ENCODE measurements around the gene UBE2F. TPM values are rescaled to one million over a fixed set of nuclear protein-coding genes. Genes with fewer than 3 reads are reported as not detected.

UBE2F gene, protein sequence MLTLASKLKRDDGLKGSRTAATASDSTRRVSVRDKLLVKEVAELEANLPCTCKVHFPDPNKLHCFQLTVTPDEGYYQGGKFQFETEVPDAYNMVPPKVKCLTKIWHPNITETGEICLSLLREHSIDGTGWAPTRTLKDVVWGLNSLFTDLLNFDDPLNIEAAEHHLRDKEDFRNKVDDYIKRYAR
- polyA plus RNA-seq, result 44.7 TPM
- long read RNA-seq, donor 1, transcript UBE2F-201 (10 exons, 2,009 nt), result major isoform, 6 of 11 reads
- long read RNA-seq, donor 1, partial matches to known transcripts, result 0 of 11 reads
- long read RNA-seq, donor 1, other reads (novel, unspliced or antisense), result 0 of 11 reads
- long read RNA-seq, donor 2, transcript UBE2F-201 (10 exons, 2,009 nt), result major isoform, 19 of 35 reads
- long read RNA-seq, donor 2, partial matches to known transcripts, result 7 of 35 reads
- long read RNA-seq, donor 2, other reads (novel, unspliced or antisense), result 0 of 35 reads
- long read RNA-seq, donor 3, result 0 reads
- long read RNA-seq, donor 4, partial matches to known transcripts, result 0 of 3 reads
- long read RNA-seq, donor 4, other reads (novel, unspliced or antisense), result 0 of 3 reads
- long read RNA-seq, donor 5, transcript UBE2F-201 (10 exons, 2,009 nt), result major isoform, 9 of 9 reads
- long read RNA-seq, donor 5, partial matches to known transcripts, result 0 of 9 reads
- long read RNA-seq, donor 5, other reads (novel, unspliced or antisense), result 0 of 9 reads
- long read RNA-seq, donor 6, transcript UBE2F-201 (10 exons, 2,009 nt), result major isoform, 20 of 31 reads
- long read RNA-seq, donor 6, partial matches to known transcripts, result 6 of 31 reads
- long read RNA-seq, donor 6, other reads (novel, unspliced or antisense), result 0 of 31 reads
- long read RNA-seq, donor 7, transcript UBE2F-201 (10 exons, 2,009 nt), result major isoform, 12 of 14 reads
- long read RNA-seq, donor 7, partial matches to known transcripts, result 0 of 14 reads
- long read RNA-seq, donor 7, other reads (novel, unspliced or antisense), result 0 of 14 reads
- long read RNA-seq, donor 8, transcript UBE2F-201 (10 exons, 2,009 nt), result major isoform, 15 of 25 reads
- long read RNA-seq, donor 8, partial matches to known transcripts, result 5 of 25 reads
- long read RNA-seq, donor 8, other reads (novel, unspliced or antisense), result 0 of 25 reads
- long read RNA-seq, donor 9, transcript UBE2F-201 (10 exons, 2,009 nt), result major isoform, 16 of 24 reads
- long read RNA-seq, donor 9, partial matches to known transcripts, result 7 of 24 reads
- long read RNA-seq, donor 9, other reads (novel, unspliced or antisense), result 0 of 24 reads
- long read RNA-seq, donor 10, transcript UBE2F-201 (10 exons, 2,009 nt), result major isoform, 18 of 20 reads
- long read RNA-seq, donor 10, partial matches to known transcripts, result 0 of 20 reads
- long read RNA-seq, donor 10, other reads (novel, unspliced or antisense), result 0 of 20 reads
- long read RNA-seq, donor 11, transcript UBE2F-201 (10 exons, 2,009 nt), result major isoform, 5 of 7 reads
- long read RNA-seq, donor 11, partial matches to known transcripts, result 0 of 7 reads
- long read RNA-seq, donor 11, other reads (novel, unspliced or antisense), result 0 of 7 reads

DNA sequence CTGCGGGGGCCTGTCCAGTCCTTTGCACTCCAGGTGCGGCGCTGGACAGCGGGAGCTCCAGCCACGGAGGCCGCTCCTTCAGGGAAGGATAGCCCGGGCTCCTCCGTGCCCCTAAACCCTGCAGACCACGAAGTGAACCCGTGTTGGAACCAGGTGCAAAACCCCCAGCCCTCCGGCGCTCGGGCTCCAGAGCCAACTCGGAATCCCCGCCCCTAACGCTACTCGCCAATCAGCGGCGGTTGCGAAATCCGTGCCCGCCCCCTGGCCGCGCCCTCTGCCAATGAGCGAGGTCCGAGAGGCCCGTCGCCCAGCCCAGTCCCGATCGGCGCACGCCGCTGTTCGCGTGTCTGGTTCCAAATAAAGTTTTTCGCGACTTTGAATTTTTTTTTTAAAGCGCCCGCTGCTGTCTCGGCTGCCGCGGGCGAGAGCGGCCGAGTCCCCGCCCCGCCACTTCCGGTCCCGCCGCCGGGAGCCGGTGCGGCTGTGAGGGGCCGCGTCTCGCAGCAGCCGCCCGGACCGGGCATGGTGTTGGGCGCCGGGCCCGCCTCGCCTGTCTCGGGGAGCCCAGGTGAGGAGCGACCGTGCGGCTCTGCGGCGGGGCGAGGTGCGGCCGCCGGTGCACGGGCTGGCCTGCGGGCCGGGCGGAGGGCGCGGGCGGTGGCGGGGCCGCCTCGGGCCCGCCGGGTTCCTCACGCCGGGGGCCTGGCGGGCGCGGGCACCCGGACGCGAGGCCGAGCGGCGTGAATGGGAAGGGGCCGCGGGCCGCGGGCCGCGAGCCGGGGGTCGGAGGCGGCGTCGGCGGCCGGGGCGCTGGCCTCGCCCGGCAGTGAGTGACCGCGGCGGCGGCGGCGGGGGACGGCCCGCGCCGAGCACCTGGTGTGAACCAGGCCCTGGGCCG, at the start of gene UBE2F:
UBE2F (plus strand) TSS at position 450 of the 898 bp plus-strand sequence. CDS start 6,094 bp downstream, outside the sequence.
- DNase-seq, result peak; percentile 96 to 98
- WGBS (ENCODE audit: insufficient coverage, low lambda C conversion rate), result no CpG with 5 or more reads among the region's 123 CpGs
- Histone ChIP-seq H3K4me1 (ENCODE audit: control insufficient read depth, insufficient read depth, low read length) (peaks cover 27% of the 10 kb centered on the region), H3K4me3 (ENCODE audit: low read length) (peak within 1 kb of the TSS; percentile 73), H3K27me3 (ENCODE audit: control insufficient read depth, insufficient read depth, low read length) (no peaks in the 10 kb centered on the region), H3K9me3 (ENCODE audit: control insufficient read depth, low read depth, low read length) (peaks cover 9% of the 10 kb centered on the region), H3K27ac (ENCODE audit: low read length) (peak within 1 kb of the TSS; percentile 83), H3K36me3 (ENCODE audit: control insufficient read depth, insufficient read depth, low read length) (no peaks in the 10 kb centered on the region)

DNA sequence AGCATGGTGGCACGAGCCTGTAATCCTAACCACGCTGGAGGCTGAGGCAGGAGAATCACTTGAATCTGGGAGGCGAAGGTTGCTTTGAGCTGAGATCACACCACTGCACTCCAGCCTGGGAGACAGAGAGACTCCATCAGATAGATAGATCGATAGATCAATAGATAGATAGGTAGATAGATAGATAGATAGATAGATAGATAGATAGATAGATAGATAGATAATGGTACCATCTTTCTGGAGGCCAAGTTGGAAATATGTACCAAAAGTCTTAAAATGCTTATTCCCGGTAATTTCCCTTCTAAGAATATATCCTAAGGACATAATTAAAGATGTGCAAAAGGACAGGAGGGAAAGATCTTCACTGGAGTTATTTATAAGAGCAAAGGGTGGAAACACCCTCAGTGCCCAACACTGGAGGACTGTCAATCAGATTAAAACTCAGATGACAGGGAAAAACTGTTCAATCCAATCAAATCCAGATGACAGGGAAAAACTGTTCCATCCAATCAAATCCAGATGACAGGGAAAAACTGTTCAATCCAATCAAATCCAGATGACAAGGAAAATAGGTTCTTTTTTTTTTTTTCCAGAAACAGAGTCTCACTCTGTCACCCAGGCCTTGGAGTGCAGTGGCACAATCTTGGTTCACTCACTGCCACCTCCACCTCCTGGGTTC, 49.0 kb upstream of the UBE2F start:
- H3K27ac ChIP-seq (ENCODE audit: low read length), result no peak overlapping the region
- H3K4me3 ChIP-seq (ENCODE audit: low read length), result no peak overlapping the region
- H3K4me1 ChIP-seq (ENCODE audit: control insufficient read depth, insufficient read depth, low read length), result peaks cover 5% of the 10 kb centered on the region
- WGBS (ENCODE audit: insufficient coverage, low lambda C conversion rate), result 90% methylated on average over 2 of the region's 5 CpGs
- H3K36me3 ChIP-seq (ENCODE audit: control insufficient read depth, insufficient read depth, low read length), result no peaks in the 10 kb centered on the region
- DNase-seq, result no peak
- H3K9me3 ChIP-seq (ENCODE audit: control insufficient read depth, low read depth, low read length), result no peaks in the 10 kb centered on the region
- no peaks in the 10 kb centered on the region for H3K27me3 ChIP-seq (ENCODE audit: control insufficient read depth, insufficient read depth, low read length)

DNA sequence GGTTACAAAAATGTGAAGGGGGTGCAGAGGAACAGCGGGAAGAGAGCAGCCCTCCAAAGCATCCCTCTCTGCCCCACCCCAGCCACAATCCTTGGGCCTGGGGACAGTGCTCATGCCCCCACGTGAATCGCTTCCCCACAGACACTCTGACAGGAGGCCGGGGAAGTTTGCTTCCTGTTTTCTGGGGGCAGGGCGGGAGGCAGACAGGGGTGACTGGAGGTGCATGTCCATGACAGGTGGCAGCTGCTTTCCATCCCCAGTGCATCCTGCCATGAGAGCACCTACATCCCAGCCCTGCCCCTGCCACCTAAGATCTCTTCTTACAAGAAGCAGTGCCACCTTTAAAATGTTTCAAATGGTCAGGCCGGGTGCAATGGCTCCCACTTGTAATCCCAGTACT, 47.2 kb upstream of the UBE2F start:
- H3K27ac ChIP-seq (ENCODE audit: low read length), result no peak overlapping the region
- WGBS (ENCODE audit: insufficient coverage, low lambda C conversion rate), result no CpG with 5 or more reads among the region's 6 CpGs
- no peak for DNase-seq

DNA sequence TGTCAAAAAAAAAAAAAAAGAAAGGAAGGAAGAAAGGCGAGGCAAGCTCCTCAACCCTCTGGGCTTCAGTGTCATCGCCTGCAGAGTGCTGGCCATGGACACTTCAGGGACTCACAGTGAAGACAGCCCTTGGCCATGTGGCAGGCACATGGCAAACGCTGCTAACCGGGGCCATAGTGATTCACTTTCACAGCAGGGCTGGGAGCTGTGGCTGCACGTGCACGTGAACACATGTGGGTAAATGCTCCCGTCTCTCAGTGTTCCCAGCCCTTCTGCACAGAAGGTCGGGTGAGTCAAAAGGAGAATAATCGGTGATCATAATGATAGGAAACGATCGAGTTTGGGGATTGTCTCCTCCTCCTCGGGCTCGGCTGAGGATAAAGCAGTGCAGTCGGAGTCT, 46.1 kb upstream of the UBE2F start:
- peaks cover 13% of the 10 kb centered on the region for H3K4me1 ChIP-seq (ENCODE audit: control insufficient read depth, insufficient read depth, low read length)
- no peak overlapping the region for H3K27ac ChIP-seq (ENCODE audit: low read length)
- no peak for DNase-seq
- WGBS (ENCODE audit: insufficient coverage, low lambda C conversion rate), result 100% methylated on average over 3 of the region's 14 CpGs
- no peaks in the 10 kb centered on the region for H3K27me3 ChIP-seq (ENCODE audit: control insufficient read depth, insufficient read depth, low read length)
- no peak overlapping the region for H3K4me3 ChIP-seq (ENCODE audit: low read length)
- no peaks in the 10 kb centered on the region for H3K9me3 ChIP-seq (ENCODE audit: control insufficient read depth, low read depth, low read length)
- H3K36me3 ChIP-seq (ENCODE audit: control insufficient read depth, insufficient read depth, low read length), result no peaks in the 10 kb centered on the region

More for the DNA sequence above, 47.2 kb upstream of the UBE2F start:
- Histone ChIP-seq H3K4me1 (ENCODE audit: control insufficient read depth, insufficient read depth, low read length) (peaks cover 13% of the 10 kb centered on the region), H3K4me3 (ENCODE audit: low read length) (no peak overlapping the region), H3K27me3 (ENCODE audit: control insufficient read depth, insufficient read depth, low read length) (no peaks in the 10 kb centered on the region), H3K36me3 (ENCODE audit: control insufficient read depth, insufficient read depth, low read length) (no peaks in the 10 kb centered on the region), H3K9me3 (ENCODE audit: control insufficient read depth, low read depth, low read length) (no peaks in the 10 kb centered on the region)

DNA sequence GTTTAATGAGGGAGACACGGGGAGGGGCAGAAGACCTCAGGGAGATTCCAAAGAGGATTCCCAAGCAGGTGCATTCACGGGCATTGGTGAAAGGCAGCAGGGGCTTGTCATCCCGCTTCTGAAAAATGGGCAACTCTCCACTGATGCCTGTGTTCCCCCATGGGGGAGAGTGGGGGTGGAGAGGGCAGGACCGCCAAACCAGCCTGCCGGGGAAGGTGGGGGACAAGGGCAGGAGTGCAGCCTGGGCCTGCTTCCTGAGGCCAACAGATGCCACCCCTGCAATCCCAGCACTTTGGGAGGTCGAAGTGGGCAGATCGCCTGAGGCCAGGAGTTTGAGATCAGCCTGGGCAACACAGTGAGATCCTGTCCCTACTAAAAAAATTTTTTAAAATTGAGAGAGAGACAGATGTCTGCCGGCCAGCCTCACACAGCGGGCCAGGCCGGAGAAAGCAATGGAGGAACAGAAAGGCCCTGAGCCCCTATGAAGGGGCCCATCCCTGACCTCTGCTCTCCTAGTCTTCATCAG, 44.8 kb upstream of the UBE2F start:
- H3K27ac ChIP-seq (ENCODE audit: low read length), result peak overlapping the region; percentile 24
- H3K4me1 ChIP-seq (ENCODE audit: control insufficient read depth, insufficient read depth, low read length), result peaks cover 13% of the 10 kb centered on the region
- H3K9me3 ChIP-seq (ENCODE audit: control insufficient read depth, low read depth, low read length), result no peaks in the 10 kb centered on the region
- no peak overlapping the region for H3K4me3 ChIP-seq (ENCODE audit: low read length)
- H3K27me3 ChIP-seq (ENCODE audit: control insufficient read depth, insufficient read depth, low read length), result no peaks in the 10 kb centered on the region
- 83% methylated on average over 1 of the region's 10 CpGs for WGBS (ENCODE audit: insufficient coverage, low lambda C conversion rate)
- no peaks in the 10 kb centered on the region for H3K36me3 ChIP-seq (ENCODE audit: control insufficient read depth, insufficient read depth, low read length)
- DNase-seq, result no peak

DNA sequence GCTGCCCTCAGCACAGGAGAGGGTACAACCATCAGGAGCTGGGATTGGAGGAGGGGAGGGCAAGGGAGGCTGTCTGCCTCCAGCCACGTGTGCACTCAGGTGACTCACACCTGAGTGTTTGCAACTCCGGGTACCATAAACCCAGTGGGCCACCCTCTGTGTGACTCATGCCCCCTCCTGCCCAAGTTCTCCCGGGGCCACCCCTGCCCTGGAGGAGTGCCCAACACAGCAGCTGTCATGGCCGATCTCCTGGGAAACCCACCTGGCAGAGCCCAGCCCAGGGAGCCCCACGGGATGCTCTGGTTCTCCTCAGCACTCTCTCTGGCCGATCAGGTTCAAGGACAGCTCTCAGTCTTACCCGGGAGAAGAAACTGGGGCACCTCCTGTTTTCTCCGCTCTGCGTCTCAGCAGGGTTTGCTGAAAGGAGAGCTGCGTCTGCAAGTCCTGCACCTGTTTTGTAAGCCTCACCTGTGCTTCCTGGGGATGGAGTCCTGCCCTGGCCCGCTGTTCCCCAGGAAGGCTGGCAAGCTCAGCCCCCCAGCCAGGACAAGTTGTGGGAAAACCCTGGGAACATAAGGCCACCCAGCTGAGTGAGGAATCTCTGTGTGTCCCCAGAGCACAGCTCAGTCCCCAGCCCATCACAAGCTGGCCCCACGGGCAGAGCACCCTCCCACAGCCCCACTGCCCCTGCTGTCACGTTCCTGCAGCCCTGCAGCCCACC, 44.0 kb upstream of the UBE2F start:
- DNase-seq, result peak; percentile 87 to 90
- Histone ChIP-seq H3K4me3 (ENCODE audit: low read length) (peak overlapping the region; percentile 59), H3K27me3 (ENCODE audit: control insufficient read depth, insufficient read depth, low read length) (no peaks in the 10 kb centered on the region), H3K9me3 (ENCODE audit: control insufficient read depth, low read depth, low read length) (no peaks in the 10 kb centered on the region), H3K36me3 (ENCODE audit: control insufficient read depth, insufficient read depth, low read length) (no peaks in the 10 kb centered on the region), H3K4me1 (ENCODE audit: control insufficient read depth, insufficient read depth, low read length) (peaks cover 13% of the 10 kb centered on the region), H3K27ac (ENCODE audit: low read length) (peak overlapping the region; percentile 86)
- no CpG with 5 or more reads among the region's 13 CpGs for WGBS (ENCODE audit: insufficient coverage, low lambda C conversion rate)

DNA sequence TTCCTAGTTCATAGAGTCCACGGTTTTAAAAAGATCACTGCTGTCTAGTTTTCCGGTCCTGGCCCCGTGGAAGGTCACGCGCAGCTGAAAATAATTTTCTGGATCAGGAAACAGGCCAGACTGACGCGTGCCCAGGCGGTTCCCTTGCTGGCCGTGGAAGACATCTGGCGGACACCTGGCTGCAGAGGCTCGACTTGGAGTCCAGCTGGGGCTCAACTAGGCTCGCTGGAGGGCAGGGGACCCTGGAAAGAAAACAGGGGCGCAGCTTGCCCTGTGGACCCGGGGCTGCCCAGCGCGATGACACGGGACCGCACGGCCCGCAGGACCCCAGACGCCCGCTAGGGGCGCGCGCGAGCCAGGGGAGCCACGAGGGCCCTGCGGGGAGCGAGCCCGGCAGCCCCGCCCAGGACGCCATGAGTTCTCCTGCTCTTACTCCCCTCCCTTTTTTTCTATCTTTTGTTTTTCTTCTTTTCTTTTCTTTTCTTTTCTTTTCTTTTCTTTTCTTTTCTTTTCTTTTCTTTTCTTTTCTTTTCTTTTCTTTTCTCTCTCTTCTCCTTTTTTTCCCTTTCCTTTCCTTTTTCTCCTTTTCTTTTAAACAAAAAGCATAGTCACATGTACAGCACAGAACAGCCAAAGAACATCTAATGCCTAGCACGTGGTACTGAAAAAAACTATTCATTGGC, 43.2 kb upstream of the UBE2F start:
- DNase-seq, result peak; percentile 72 to 88
- no peaks in the 10 kb centered on the region for H3K27me3 ChIP-seq (ENCODE audit: control insufficient read depth, insufficient read depth, low read length)
- no peaks in the 10 kb centered on the region for H3K9me3 ChIP-seq (ENCODE audit: control insufficient read depth, low read depth, low read length)
- H3K4me3 ChIP-seq (ENCODE audit: low read length), result peak overlapping the region; percentile 59
- H3K36me3 ChIP-seq (ENCODE audit: control insufficient read depth, insufficient read depth, low read length), result no peaks in the 10 kb centered on the region
- H3K27ac ChIP-seq (ENCODE audit: low read length), result peak overlapping the region; percentile 86
- WGBS (ENCODE audit: insufficient coverage, low lambda C conversion rate), result 12% methylated on average over 10 of the region's 33 CpGs
- H3K4me1 ChIP-seq (ENCODE audit: control insufficient read depth, insufficient read depth, low read length), result peaks cover 13% of the 10 kb centered on the region

DNA sequence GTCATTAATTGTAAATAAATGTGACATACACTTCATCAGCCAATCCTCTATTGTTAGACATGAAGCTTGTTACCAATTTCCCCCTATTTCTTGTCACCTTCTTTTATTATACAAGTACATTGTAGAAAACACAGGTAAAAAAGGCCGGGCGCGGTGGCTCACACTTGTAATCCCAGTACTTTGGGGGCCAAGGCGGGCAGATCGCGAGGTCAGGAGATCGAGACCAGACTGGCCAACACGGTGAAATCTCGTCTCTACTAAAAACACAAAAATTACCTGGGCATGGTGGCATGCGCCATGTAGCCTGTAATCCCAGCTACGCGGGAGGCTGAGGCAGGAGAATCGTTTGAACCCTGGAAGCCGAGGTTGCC, 42.7 kb upstream of the UBE2F start:
- H3K4me1 ChIP-seq (ENCODE audit: control insufficient read depth, insufficient read depth, low read length), result peaks cover 13% of the 10 kb centered on the region
- no peak for DNase-seq
- no peak overlapping the region for H3K27ac ChIP-seq (ENCODE audit: low read length)
- no peaks in the 10 kb centered on the region for H3K27me3 ChIP-seq (ENCODE audit: control insufficient read depth, insufficient read depth, low read length)
- H3K9me3 ChIP-seq (ENCODE audit: control insufficient read depth, low read depth, low read length), result no peaks in the 10 kb centered on the region
- no peaks in the 10 kb centered on the region for H3K36me3 ChIP-seq (ENCODE audit: control insufficient read depth, insufficient read depth, low read length)
- whole genome bisulfite sequencing (ENCODE audit: insufficient coverage, low lambda C conversion rate), result 88% methylated on average over 3 of the region's 14 CpGs
- H3K4me3 ChIP-seq (ENCODE audit: low read length), result no peak overlapping the region
